Measurements from ENCODE around the gene DLEC1. TPM values are rescaled to one million over a fixed set of nuclear protein-coding genes. Genes with fewer than 3 reads are reported as not detected.

DLEC1 gene
- total RNA-seq, 1 experiment from 2014 or later, result 0.81 TPM

GRCh38 chr3:38026856-38027255, 12.2 kb upstream of the DLEC1 start (continued):
- TF ChIP-seq ZBTB43 (CRISPR knock-in tag; IDR thresholded peaks at IDR 0.05) (no peak), ESRRA (CRISPR knock-in tag; IDR thresholded peaks at IDR 0.05; ENCODE audit: borderline replicate concordance) (no peak)

GRCh38 chr3:38027466-38028465, 11.2 kb upstream of the DLEC1 start:
- Mint-ChIP-seq H3K4me1 (peaks cover 17% of the 10 kb centered on the region), H3K27me3 (ENCODE audit: low read depth) (peaks cover 74% of the 10 kb centered on the region), H3K4me3 (peak overlapping the region; percentile 75), H3K9me3 (no peaks in the 10 kb centered on the region), H3K36me3 (no peaks in the 10 kb centered on the region), H3K27ac (no peak overlapping the region)
- no peak for DNase-seq (ENCODE audit: low spot score)
- ChIA-PET POLR2A (no interaction called here), CTCF (interaction anchor here (1.0 to 3.6 kb wide), 4 partner anchors 24 to 109 kb away, joined by 3 to 32 read pairs (median 6); partner anchors contain the start of gene ACAA1)
- TF ChIP-seq FOXJ3 (CRISPR knock-in tag; IDR thresholded peaks at IDR 0.05; ENCODE audit: borderline replicate concordance), result no peak
- no peak for TF ChIP-seq GABPB1 (CRISPR knock-in tag; IDR thresholded peaks at IDR 0.05)
- TF ChIP-seq SOX15 (CRISPR knock-in tag; IDR thresholded peaks at IDR 0.05), result no peak
- no peak for TF ChIP-seq ATF6 (CRISPR knock-in tag; IDR thresholded peaks at IDR 0.05)
- no peak for TF ChIP-seq ATF1 (CRISPR knock-in tag; IDR thresholded peaks at IDR 0.05)
- TF ChIP-seq IRF2 (CRISPR knock-in tag; IDR thresholded peaks at IDR 0.05; ENCODE audit: borderline replicate concordance, low read depth), result no peak
- no peak for TF ChIP-seq NR2C2 (CRISPR knock-in tag; IDR thresholded peaks at IDR 0.05)
- TF ChIP-seq TCF7 (CRISPR knock-in tag; IDR thresholded peaks at IDR 0.05; ENCODE audit: low read depth), result no peak
- TF ChIP-seq IRF1 (CRISPR knock-in tag; IDR thresholded peaks at IDR 0.05), result no peak
- no peak for TF ChIP-seq ATF3 (CRISPR knock-in tag; conservative IDR thresholded peaks at IDR 0.05)
- no peak for TF ChIP-seq ETV6 (CRISPR knock-in tag; IDR thresholded peaks at IDR 0.05)
- no peak for TF ChIP-seq ZNF671 (CRISPR knock-in tag; IDR thresholded peaks at IDR 0.05)
- TF ChIP-seq NR1H2 (CRISPR knock-in tag; IDR thresholded peaks at IDR 0.05), result no peak
- no peak for TF ChIP-seq ZNF219 (CRISPR knock-in tag; IDR thresholded peaks at IDR 0.05; ENCODE audit: borderline replicate concordance)
- no peak for TF ChIP-seq E2F5 (CRISPR knock-in tag; IDR thresholded peaks at IDR 0.05)
- TF ChIP-seq ZNF232 (CRISPR knock-in tag; IDR thresholded peaks at IDR 0.05), result no peak
- TF ChIP-seq KAT7 (CRISPR knock-in tag; IDR thresholded peaks at IDR 0.05; ENCODE audit: borderline replicate concordance), result no peak
- TF ChIP-seq MLX (CRISPR knock-in tag; IDR thresholded peaks at IDR 0.05), result no peak
- TF ChIP-seq FOXK1 (CRISPR knock-in tag; IDR thresholded peaks at IDR 0.05), result no peak
- no peak for ATAC-seq

All from WTC11 (cell line).